H1 (cell line): Measurements from ENCODE around the gene COX7B2. TPM values are rescaled to one million over a fixed set of nuclear protein-coding genes. Genes with fewer than 3 reads are reported as not detected.

ENCODE experiments used
- CTCF ChIA-PET: fragments of 300-600 bp; sonication (Branson Sonifier 250); formaldehyde crosslinking; loops from one replicate; lab custom pipeline; 2021; ENCODE audit not compliant: partially characterized antibody; lab: Charles Lee
- POLR2A ChIA-PET: fragments of 300-600 bp; sonication (Branson Sonifier 250); formaldehyde crosslinking; loops from one replicate; lab custom pipeline; 2021; ENCODE audit warnings: inconsistent platforms; ENCODE audit not compliant: partially characterized antibody; lab: Charles Lee
- DNase-seq, 2 experiments: peaks; one replicate each; pipeline versions ENCODE4 v3.0.0 to v3.0.0-alpha.2; 2010 to 2022; ENCODE audit warnings: low spot score in 2 of 2, low read depth in 1 of 2, mixed read lengths in 1 of 2
- FAIRE-seq: peaks from 2 replicates; lab custom pipeline; 2011; peaks lifted over from hg19 to GRCh38; lab: Jason Lieb, UNC
- H2AFZ ChIP-seq: 2 replicates; pipeline ENCODE4 v1.8.1; 2012; ENCODE audit warnings: low read length, inconsistent platforms
- H2AK5ac ChIP-seq: 2 replicates; pipeline ENCODE4 v1.6.1; 2013; ENCODE audit warnings: low read depth, low read length
- H2BK120ac ChIP-seq: replicated peaks from 2 replicates; pipeline ENCODE3; 2013; ENCODE audit warnings: low read depth, low read length, inconsistent platforms
- H2BK12ac ChIP-seq: 2 replicates; pipeline ENCODE4 v1.6.1; 2013; ENCODE audit warnings: low read depth, low read length
- H2BK15ac ChIP-seq: 2 replicates; pipeline ENCODE4 v1.6.1; 2013; ENCODE audit warnings: low read length
- H2BK20ac ChIP-seq: 2 replicates; pipeline ENCODE4 v1.6.1; 2013; ENCODE audit warnings: low read length
- H2BK5ac ChIP-seq: 2 replicates; pipeline ENCODE4 v1.6.1; 2013; ENCODE audit warnings: low read depth, low read length
- H3K14ac ChIP-seq: 2 replicates; pipeline ENCODE4 v1.6.1; 2013; ENCODE audit warnings: inconsistent platforms; ENCODE audit not compliant: insufficient read length
- H3K18ac ChIP-seq: 2 replicates; pipeline ENCODE4 v1.6.1; 2013; ENCODE audit warnings: low read length; ENCODE audit errors: extremely low read depth
- H3K23ac ChIP-seq: 2 replicates; pipeline ENCODE4 v1.6.1; 2013; ENCODE audit warnings: inconsistent platforms; ENCODE audit not compliant: insufficient read length
- H3K23me2 ChIP-seq: 2 replicates; pipeline ENCODE4 v1.6.1; 2013; ENCODE audit warnings: low read depth, low read length
- H3K27ac ChIP-seq: 2 replicates; pipeline ENCODE4 v1.6.1; 2011; ENCODE audit warnings: low read depth, low read length, inconsistent platforms
- H3K27me3 ChIP-seq, 4 experiments: replicated peaks in 1 of 4; 1 replicate in 1 of 4; 2 replicates in 3 of 4; pipeline versions ENCODE4 v1.6.1 to v1.8.1; 2011 to 2013; ENCODE audit warnings: low read length in 3 of 4, mild to moderate bottlenecking in 3 of 4, inconsistent platforms in 2 of 4, mixed read lengths in 2 of 4, moderate library complexity in 1 of 4; ENCODE audit not compliant: control insufficient read depth in 3 of 4, insufficient read depth in 3 of 4; ENCODE audit errors: extremely low read depth in 1 of 4
- H3K36me3 ChIP-seq, 4 experiments: 2 replicates each; pipeline versions ENCODE4 v1.6.1 to v1.8.1; 2011 to 2013; ENCODE audit warnings: mild to moderate bottlenecking in 4 of 4, low read length in 3 of 4, moderate library complexity in 2 of 4, control low read depth in 1 of 4, inconsistent platforms in 1 of 4; ENCODE audit not compliant: insufficient read depth in 4 of 4, control insufficient read depth in 2 of 4
- H3K4ac ChIP-seq: replicated peaks from 2 replicates; pipeline ENCODE3; 2013; ENCODE audit warnings: low read length, low read depth, mixed read lengths, inconsistent platforms; ENCODE audit not compliant: insufficient read length
- H3K4me1 ChIP-seq, 4 experiments: replicated peaks in 1 of 4; 1 replicate in 1 of 4; 2 replicates in 3 of 4; pipeline versions ENCODE4 v1.6.1 to v1.8.1; 2011 to 2013; ENCODE audit warnings: low read length in 3 of 4, inconsistent platforms in 2 of 4, mixed read lengths in 1 of 4; ENCODE audit not compliant: insufficient read depth in 4 of 4, control insufficient read depth in 3 of 4
- H3K4me2 ChIP-seq, 2 experiments: 2 replicates each; pipeline versions ENCODE4 v1.6.1 to v1.8.1; 2011 to 2013; ENCODE audit warnings: low read depth in 2 of 2, low read length in 2 of 2, control low read depth in 1 of 2, inconsistent platforms in 1 of 2, mild to moderate bottlenecking in 1 of 2; ENCODE audit not compliant: insufficient read depth in 1 of 2
- H3K4me3 ChIP-seq, 4 experiments: fragments of 200-600, 300-600 bp in 1 of 4; sonication (generic), shearing (Covaris generic), sonication (Bioruptor Twin) in 1 of 4; 2 replicates each; pipeline versions ENCODE4 v1.5.1 to v1.8.1; 2011 to 2016; ENCODE audit warnings: low read length in 4 of 4, low read depth in 3 of 4, control low read depth in 2 of 4, inconsistent platforms in 2 of 4, mild to moderate bottlenecking in 2 of 4, mixed read lengths in 1 of 4, moderate library complexity in 1 of 4; ENCODE audit not compliant: insufficient read depth in 2 of 4; ENCODE audit errors: extremely low read depth in 1 of 4
- H3K56ac ChIP-seq: replicated peaks from 2 replicates; pipeline ENCODE3; 2013; ENCODE audit warnings: low read depth, mild to moderate bottlenecking, mixed read lengths, low read length, inconsistent platforms; ENCODE audit not compliant: insufficient read length
- H3K79me1 ChIP-seq: 2 replicates; pipeline ENCODE4 v1.6.1; 2013; ENCODE audit warnings: low read depth, low read length, control low read depth
- H3K79me2 ChIP-seq, 2 experiments: 2 replicates each; pipeline versions ENCODE4 v1.6.1 to v1.8.1; 2012 to 2013; ENCODE audit warnings: low read length in 2 of 2, mild to moderate bottlenecking in 2 of 2, inconsistent platforms in 1 of 2; ENCODE audit not compliant: insufficient read depth in 2 of 2, control insufficient read depth in 1 of 2
- H3K9ac ChIP-seq, 4 experiments: replicated peaks in 1 of 4; 1 replicate in 1 of 4; 2 replicates in 3 of 4; pipeline versions ENCODE4 v1.6.1 to v1.8.1; 2011 to 2013; ENCODE audit warnings: low read depth in 3 of 4, low read length in 3 of 4, control low read depth in 2 of 4, mild to moderate bottlenecking in 2 of 4, moderate library complexity in 2 of 4, inconsistent platforms in 1 of 4; ENCODE audit errors: extremely low read depth in 1 of 4
- H3K9me3 ChIP-seq, 2 experiments: 2 replicates each; pipeline versions ENCODE4 v1.6.1 to v1.8.1; 2012 to 2013; ENCODE audit warnings: mild to moderate bottlenecking in 2 of 2, moderate library complexity in 2 of 2, control low read depth in 1 of 2, inconsistent platforms in 1 of 2, low read depth in 1 of 2, low read length in 1 of 2, mixed read lengths in 1 of 2; ENCODE audit not compliant: insufficient read depth in 2 of 2
- H4K20me1 ChIP-seq, 2 experiments: replicated peaks in 1 of 2; 2 replicates each; pipeline versions ENCODE3 to v1.8.1; 2011 to 2013; ENCODE audit warnings: inconsistent platforms in 2 of 2, low read length in 2 of 2, mild to moderate bottlenecking in 1 of 2; ENCODE audit not compliant: insufficient read depth in 2 of 2, control insufficient read depth in 1 of 2
- H4K5ac ChIP-seq: 2 replicates; pipeline ENCODE4 v1.6.1; 2013; ENCODE audit warnings: low read length, low read depth, mixed read lengths, inconsistent platforms; ENCODE audit not compliant: insufficient read length
- H4K8ac ChIP-seq: 2 replicates; pipeline ENCODE4 v1.8.0; 2013; ENCODE audit warnings: mild to moderate bottlenecking, moderate library complexity, low read length, inconsistent platforms; ENCODE audit not compliant: insufficient read depth; ENCODE audit errors: extremely low read depth
- H4K91ac ChIP-seq: replicated peaks from 2 replicates; pipeline ENCODE3; 2013; ENCODE audit warnings: low read length, mixed read lengths, inconsistent platforms; ENCODE audit not compliant: insufficient read length
- EP300 ChIP-seq, 2 experiments: IDR thresholded peaks; 1 replicate in 1 of 2; 2 replicates in 1 of 2; pipeline ENCODE4 v1.6.1; 2011 to 2012; ENCODE audit warnings: low read depth in 2 of 2, low read length in 2 of 2, mild to moderate bottlenecking in 2 of 2, borderline replicate concordance in 1 of 2, inconsistent platforms in 1 of 2, moderate library complexity in 1 of 2
- JUND ChIP-seq: IDR thresholded peaks from 2 replicates; pipeline ENCODE4 v1.6.1; 2011; ENCODE audit warnings: mild to moderate bottlenecking, improper control_type of control experiment, low read length
- POU5F1 ChIP-seq: IDR thresholded peaks from 2 replicates; pipeline ENCODE4 v1.6.1; 2011; ENCODE audit warnings: low read depth, mild to moderate bottlenecking, low read length, moderate library complexity
- SIX5 ChIP-seq: IDR thresholded peaks from 2 replicates; pipeline ENCODE4 v1.6.1; 2011; ENCODE audit warnings: mild to moderate bottlenecking, low read depth, low read length
- SRF ChIP-seq: IDR thresholded peaks from 2 replicates; pipeline ENCODE4 v1.6.1; 2011; ENCODE audit warnings: mild to moderate bottlenecking, low read depth, low read length, moderate library complexity
- TAF1 ChIP-seq: IDR thresholded peaks from 2 replicates; pipeline ENCODE4 v1.6.1; 2011; ENCODE audit warnings: mild to moderate bottlenecking, low read depth, low read length
- WGBS, 2 experiments: shearing (Covaris generic) in 1 of 2; methylation state at CpG; one replicate each; pipeline versions ENCODE4 v1.1.6 to v1.1.7; 2013 to 2015; ENCODE audit warnings: low lambda C conversion rate in 2 of 2, mixed read lengths in 2 of 2, inconsistent platforms in 1 of 2, low coverage in 1 of 2, missing lambda C conversion rate in 1 of 2; ENCODE audit not compliant: insufficient replicate concordance in 2 of 2, insufficient coverage in 1 of 2, insufficient read length in 1 of 2; ENCODE audit errors: extremely low coverage in 1 of 2, missing lambda C conversion rate in 1 of 2; 5-methylcytosine and 5-hydroxymethylcytosine counted together
- polyA plus RNA-seq, 7 experiments: library from polyadenylated mRNA; depleted of rRNA in 3 of 7; stranded (reverse) in 5 of 7; unstranded in 2 of 7; fragments of >200 nt in 5 of 7; fragments of 200-250 nt in 2 of 7; gene quantifications; 1 replicate in 5 of 7; 2 replicates in 1 of 7; 4 replicates in 1 of 7; pipeline versions ENCODE4 v1.2.1 to v1.2.3, GENCODE V29; 2011 to 2013; ENCODE audit warnings: missing spikeins in 2 of 7, mixed read lengths in 2 of 7
- total RNA-seq: library from RNA; stranded (reverse); fragmentation: NEBNext Ultra II Directional; extraction: Animal tissue kit (Norgen Biotek cat#: 25700); gene quantifications from 2 replicates; pipeline ENCODE4 v1.2.1, GENCODE V29; 2021
- TF ChIP-seq, protein P1 (sequence below): IDR thresholded peaks from 2 replicates; pipeline ENCODE4 v1.6.1; 2011; ENCODE audit warnings: low read length, improper control_type of control experiment
- TF ChIP-seq, protein P2 (sequence below): IDR thresholded peaks from 2 replicates; pipeline ENCODE4 v1.6.1; 2011; ENCODE audit warnings: low read depth, mild to moderate bottlenecking, low read length; ENCODE audit not compliant: insufficient read depth

COX7B2 gene
- total and polyA plus RNA-seq, 2 of the 8 experiments (the other 6 are each of a cell fraction or from before 2014, with no cell fraction given), result not detected

DNA sequence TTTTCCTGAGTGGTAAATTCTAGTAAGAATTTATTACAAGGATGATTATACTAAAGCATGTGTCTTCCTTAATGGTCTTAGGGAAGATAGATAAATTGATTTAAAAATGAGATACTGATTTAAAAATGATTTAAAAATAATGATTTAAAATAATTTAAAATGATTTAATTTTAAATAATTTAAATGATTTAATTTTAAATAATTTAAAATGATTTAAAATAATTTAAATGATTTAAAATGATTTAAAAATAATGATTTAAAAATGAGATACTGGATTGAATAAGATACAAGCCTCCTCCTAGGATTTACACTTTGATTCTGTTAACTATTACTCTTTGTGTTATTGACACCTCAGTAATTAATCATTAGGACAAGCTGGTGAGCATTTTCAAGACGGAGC lies 59.0 kb downstream of the COX7B2 start:
- H2BK5ac ChIP-seq, result no peak overlapping the region
- no peaks in the 10 kb centered on the region for H3K36me3 ChIP-seq
- H4K8ac ChIP-seq, result no peak overlapping the region
- no peaks in the 10 kb centered on the region for H3K79me1 ChIP-seq
- no peak overlapping the region for H3K56ac ChIP-seq
- no peak overlapping the region for H3K4ac ChIP-seq
- H3K14ac ChIP-seq, result no peak overlapping the region
- no peak overlapping the region for H2AK5ac ChIP-seq
- no peak overlapping the region for H3K4me2 ChIP-seq
- H3K27ac ChIP-seq, result no peak overlapping the region
- H3K9me3 ChIP-seq, result no peaks in the 10 kb centered on the region
- H4K91ac ChIP-seq, result no peak overlapping the region
- no peaks in the 10 kb centered on the region for H3K4me1 ChIP-seq
- DNase-seq, result no peak
- no peak for TF ChIP-seq SIX5
- no peak for TF ChIP-seq SRF
- TF ChIP-seq, protein P1, sequence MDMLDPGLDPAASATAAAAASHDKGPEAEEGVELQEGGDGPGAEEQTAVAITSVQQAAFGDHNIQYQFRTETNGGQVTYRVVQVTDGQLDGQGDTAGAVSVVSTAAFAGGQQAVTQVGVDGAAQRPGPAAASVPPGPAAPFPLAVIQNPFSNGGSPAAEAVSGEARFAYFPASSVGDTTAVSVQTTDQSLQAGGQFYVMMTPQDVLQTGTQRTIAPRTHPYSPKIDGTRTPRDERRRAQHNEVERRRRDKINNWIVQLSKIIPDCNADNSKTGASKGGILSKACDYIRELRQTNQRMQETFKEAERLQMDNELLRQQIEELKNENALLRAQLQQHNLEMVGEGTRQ, result no peak
- no peak for TF ChIP-seq TAF1
- no peak for TF ChIP-seq POU5F1
- TF ChIP-seq, protein P2, sequence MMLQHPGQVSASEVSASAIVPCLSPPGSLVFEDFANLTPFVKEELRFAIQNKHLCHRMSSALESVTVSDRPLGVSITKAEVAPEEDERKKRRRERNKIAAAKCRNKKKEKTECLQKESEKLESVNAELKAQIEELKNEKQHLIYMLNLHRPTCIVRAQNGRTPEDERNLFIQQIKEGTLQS, result no peak
- no peak for TF ChIP-seq JUND
- TF ChIP-seq EP300 (IDR thresholded peaks at IDR 0.05; ENCODE audit: borderline replicate concordance in 1 of 2, low read depth in 2 of 2, low read length in 2 of 2), result no peak
- TF ChIP-seq, all 59 proteins: peak for 0
- no peak overlapping the region for H3K9ac ChIP-seq
- H3K4me3 ChIP-seq, result no peak overlapping the region
- no peak overlapping the region for H4K5ac ChIP-seq
- ChIA-PET CTCF (interaction anchor here (1.6 kb wide), 1 partner anchor 11 kb away, joined by 6 read pairs; no protein-coding TSS in a partner anchor), POLR2A (no interaction called here)
- H3K18ac ChIP-seq, result no peak overlapping the region
- H3K23me2 ChIP-seq, result no peaks in the 10 kb centered on the region; the same call in 1 of the 2 replicates
- no peak overlapping the region for H2AFZ ChIP-seq
- H2BK120ac ChIP-seq, result no peak overlapping the region
- FAIRE-seq, result no peak
- no peak overlapping the region for H3K23ac ChIP-seq
- no peaks in the 10 kb centered on the region for H4K20me1 ChIP-seq
- H3K27me3 ChIP-seq, result no peaks in the 10 kb centered on the region
- WGBS, 2 experiments, result 100% methylated on average over 1 of the region's 1 CpG; no CpG with 5 or more reads in 1 of the 2 experiments
- no peak overlapping the region for H2BK12ac ChIP-seq
- no peak overlapping the region for H2BK20ac ChIP-seq
- H2BK15ac ChIP-seq, result no peak overlapping the region
- H3K79me2 ChIP-seq, result no peaks in the 10 kb centered on the region
